Measurements from ENCODE around the gene ARHGAP9.
"Not testable (repeated sequence)": the region's sequence is repeated elsewhere in the genome, so short reads cannot be mapped to it uniquely, and the experiment has no call there.

Gene ARHGAP9

GRCh38 chr12:57495051-57495701 lies 15.5 kb upstream of the ARHGAP9 start:
- not testable (repeated sequence) for DNase-seq (ENCODE audit: low read depth, low spot score)

- DNase-seq (ENCODE audit: low read depth, low spot score): no peak
Measured at GRCh38 chr12:57491393-57492280, 12.0 kb upstream of the ARHGAP9 start.

DNA sequence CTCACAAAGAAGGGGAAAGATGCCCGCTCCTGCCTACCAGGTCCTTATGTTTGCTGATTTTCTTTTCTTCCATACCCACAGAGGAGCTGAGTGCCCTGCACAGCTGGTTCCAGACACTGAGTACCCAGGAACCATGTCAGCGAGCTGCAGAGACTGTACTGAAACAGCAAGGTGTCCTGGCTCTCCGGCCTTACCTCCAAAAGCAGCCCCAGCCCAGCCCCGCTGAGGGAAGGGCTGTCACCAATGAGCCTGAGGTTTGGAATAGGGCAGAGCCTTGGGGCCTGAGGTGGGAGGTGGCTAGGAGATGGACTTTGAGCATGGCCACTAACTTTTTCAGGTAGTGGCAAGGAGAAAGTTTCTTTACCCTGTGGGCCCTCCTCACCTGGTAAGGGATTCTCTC lies 10.5 kb upstream of the ARHGAP9 start:
- no peak for DNase-seq (ENCODE audit: low read depth, low spot score)

- DNase-seq (ENCODE audit: low read depth, low spot score): no peak
Measured at GRCh38 chr12:57489157-57489641, 9.5 kb upstream of the ARHGAP9 start.

DNA sequence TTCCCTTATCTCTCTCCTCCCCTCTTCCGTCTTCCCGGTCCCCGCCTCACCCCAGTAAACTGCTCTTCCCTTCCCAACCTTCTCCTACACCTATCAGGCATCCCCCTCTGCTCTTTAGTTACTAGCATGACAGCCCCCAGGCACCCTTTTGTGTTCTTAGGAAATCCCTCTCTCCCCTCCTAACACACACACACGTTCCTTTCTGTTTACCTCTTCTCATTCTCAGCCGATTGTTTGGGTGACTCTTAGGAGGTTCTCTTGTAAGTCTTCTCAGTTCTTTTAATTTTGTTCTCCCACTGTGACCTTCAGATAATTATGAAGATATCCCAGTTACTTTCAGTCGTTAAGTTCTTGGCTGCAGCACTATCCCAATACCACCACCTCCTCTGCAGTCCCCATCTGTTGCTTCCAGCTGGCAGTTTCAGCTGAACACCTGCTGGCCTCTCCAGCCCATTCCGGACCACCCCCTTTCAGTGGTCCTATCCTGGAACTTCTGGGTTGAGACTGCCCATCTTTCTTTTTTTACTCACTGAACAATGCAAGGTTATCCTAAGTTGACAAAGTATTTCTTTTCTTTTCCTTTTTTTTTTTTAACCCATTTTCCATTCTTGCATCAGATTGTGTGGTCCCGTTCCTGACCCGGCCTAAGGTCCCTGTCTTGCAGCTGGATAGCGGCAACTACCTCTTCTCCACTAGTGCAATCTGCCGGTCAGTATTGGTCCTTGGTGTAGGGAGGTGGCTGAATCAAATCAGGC lies 8.9 kb upstream of the ARHGAP9 start:
- DNase-seq (ENCODE audit: low read depth, low spot score): no peak

DNA sequence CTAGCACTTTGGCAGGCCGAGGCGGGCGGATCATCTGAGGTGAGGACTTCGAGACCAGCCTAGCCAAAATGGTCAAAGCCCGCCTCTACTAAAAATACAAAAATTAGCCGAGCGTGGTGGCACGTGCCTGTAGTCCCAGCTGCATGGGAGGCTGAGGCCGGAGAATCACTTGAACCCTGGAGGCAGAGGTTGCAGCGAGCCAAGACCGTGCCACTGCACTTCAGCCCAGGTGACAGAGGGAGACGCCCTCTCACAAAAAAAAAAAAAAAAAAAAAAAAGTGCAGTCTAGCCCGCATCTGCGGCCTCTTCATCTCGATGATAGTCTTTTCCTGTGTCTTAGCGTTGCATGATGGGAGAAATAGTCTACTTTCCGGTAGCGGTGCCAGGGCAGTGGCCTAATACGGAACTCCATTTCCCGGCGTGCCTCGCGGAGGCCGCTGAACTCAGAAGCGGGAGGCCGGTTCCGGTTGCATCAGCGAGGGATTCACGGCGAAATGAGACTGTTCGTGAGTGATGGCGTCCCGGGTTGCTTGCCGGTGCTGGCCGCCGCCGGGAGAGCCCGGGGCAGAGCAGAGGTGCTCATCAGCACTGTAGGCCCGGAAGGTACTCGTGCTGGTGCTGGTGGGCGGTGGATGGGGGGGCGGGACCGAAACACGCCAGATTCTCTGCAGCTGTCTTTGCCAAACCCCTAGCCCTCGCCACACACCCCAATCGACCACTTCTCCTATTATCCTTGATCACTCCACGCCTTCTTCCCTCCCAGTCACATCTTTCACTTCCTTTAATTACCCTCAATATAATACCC lies 8.1 kb upstream of the ARHGAP9 start, which contains the start of gene MARS1:
Gene MARS1, plus strand, starts transcription at position 472 of the 805 bp plus-strand sequence. Its CDS starts 23 bp downstream, at position 495.
- DNase-seq (ENCODE audit: low read depth, low spot score): peak; percentile 86

DNA sequence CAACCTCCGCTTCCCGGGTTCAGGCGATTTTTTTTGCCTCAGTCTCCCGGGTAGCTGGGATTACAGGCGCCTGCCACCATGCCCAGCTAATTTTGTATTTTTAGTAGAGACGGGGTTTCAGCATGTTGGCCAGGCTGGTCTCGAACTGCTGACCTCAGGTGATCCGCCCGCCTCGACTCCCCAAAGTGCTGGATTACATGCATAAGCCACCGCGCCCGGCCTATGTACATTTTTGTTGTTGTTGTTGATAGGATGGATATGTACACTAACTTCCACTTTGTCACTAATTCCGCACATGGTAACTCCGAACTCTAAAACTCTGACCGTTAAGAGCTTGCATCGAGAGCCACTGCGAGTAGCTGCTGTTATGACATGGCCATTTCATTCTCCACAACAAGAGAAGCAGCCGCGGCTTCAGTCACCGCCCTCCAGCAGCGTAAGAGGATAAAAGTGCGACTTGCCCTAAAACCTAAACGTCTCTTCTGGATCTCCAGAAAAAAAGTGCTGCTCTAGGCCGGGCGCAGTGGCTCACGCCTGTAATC lies 7.5 kb upstream of the ARHGAP9 start:
- no peak for DNase-seq (ENCODE audit: low read depth, low spot score)

DNA sequence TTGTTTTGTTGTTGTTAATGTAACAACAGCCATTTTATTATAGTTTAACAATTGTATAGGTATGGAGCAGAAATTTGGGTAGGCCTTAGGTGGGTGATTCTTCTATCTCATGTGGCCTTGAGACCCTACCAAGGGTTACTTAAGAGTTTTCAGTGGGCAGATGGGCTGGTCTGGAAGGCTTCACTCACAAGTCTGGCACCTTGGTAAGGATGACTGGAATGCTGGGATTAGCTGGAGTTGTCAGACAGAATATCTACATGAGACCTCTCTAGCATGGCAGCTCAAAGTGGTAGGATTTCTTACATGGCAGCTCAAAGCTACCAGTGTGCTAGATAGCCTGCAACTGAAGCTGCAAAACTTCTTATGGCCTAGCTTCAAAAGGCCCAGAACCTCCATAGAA lies 6.0 kb upstream of the ARHGAP9 start:
- DNase-seq (ENCODE audit: low read depth, low spot score): no peak

DNA sequence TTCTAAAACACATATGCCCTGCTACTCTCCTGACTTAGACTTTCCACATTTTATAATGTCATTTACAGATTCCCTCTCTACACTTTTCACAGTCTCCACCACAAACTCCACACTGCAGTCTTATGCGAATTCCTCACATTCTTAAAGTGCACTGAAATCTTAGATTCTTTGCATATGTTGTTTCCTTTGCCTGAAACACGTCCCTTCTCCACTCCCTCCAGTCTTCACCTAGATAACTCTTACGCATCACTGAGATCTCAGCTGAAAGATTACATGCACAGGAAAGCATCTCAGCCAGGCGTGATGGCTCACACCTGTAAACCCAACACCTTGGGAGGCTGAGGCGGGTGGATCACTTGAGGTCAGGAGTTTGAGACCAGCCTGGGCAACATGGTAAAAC lies 3.8 kb upstream of the ARHGAP9 start:
- DNase-seq (ENCODE audit: low read depth, low spot score): no peak

DNA sequence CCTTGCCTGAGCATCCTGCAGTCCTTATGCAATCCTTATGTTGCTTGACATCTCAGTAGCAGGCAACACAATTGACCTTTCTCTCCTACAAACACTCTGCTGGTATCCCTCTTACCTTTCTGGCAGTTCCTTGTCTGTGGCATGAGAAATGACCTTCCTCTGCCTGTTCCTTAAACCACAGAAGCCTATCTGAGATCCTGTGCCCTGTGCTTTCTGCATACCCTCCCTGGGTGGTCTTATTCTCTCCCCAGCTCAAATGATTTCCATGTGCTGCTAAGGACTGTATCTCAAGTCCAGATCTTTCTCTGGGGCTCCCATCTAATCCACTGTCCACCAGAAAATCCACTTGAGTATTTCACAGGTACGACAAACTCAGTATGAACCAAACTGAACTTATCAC lies 2.0 kb upstream of the ARHGAP9 start:
- DNase-seq (ENCODE audit: low read depth, low spot score): no peak

GRCh38 chr12:57479043-57479375 lies 657 bp downstream of the ARHGAP9 start:
- DNase-seq (ENCODE audit: low read depth, low spot score): no peak

GRCh38 chr12:57477710-57478681 lies 1.7 kb downstream of the ARHGAP9 start:
- DNase-seq (ENCODE audit: low read depth, low spot score): no peak

DNA sequence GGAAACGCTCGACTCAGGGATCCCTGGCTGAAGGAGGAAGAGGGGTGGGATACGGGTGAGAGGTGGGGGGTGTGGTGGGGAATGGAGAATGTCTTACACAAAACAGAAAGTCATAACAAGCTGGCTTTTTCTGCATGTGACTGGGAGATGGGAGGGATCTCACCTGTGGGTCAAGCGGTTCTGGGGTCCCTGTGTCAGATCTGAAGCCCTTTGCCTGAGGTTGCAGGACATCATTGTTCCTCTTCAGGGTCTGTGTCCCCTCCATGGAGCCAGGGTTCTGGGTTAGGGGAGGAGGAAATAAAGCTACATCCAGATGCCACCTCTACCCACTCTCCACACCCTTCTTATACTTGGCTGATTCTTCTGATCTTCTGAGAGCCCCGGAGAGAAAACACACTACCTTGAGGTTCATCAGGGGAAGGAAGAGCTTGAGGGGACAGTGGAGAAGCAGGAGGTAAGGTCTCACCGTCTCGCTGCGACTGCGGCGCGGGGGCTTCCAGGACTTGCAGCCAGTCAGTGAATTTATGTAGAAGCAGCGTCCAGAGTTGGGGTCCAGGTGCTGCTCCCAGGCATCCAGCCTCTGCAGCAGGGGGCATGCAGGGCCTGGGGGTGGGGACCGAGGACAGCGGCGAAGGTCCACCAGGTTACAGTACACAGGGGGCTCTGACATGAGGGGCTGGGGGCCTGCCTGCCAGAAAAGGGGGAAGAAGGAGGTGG lies 2.5 kb downstream of the ARHGAP9 start:
- DNase-seq (ENCODE audit: low read depth, low spot score): no peak

DNA sequence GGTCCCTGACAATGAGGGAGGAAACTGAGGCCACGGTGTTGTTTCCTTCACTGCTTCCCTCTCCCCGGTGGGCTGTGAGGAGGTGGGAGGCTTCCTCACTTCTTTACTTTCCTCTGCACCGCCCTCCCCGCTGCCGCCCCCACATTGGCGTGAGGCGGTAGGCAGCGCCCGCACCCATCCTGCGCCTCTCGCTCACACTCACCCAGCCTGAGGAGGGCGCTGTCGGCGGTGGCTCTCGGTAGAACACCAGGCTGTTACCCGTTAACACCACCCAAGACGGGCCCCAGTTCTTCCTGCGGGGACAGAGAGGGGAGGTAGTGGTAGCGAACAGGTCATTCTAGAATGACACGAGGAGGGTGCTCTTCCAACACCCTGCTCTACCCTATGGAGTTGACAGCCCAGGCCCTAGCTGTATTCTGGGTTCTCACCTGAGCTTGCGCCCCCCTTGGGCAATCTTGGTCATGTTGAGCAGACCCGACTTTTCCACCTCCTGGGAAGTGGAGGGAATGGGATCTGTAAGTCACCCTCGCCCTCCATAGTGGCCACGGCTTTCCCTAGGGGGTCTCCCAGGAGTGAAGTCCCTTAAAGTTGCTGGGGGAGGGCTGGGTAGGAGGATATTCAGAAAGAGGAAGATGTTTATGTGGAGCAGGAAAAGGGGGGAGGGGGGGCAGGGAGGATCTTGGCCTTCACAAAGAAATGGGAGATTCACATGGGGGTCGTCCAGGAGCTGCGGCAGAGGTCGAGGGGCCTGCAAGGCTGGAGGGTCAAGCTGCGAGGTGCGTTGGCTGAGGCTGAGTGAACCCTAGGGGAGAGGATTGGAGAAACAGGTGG lies 3.3 kb downstream of the ARHGAP9 start:
- DNase-seq (ENCODE audit: low read depth, low spot score): peak; percentile 57

- DNase-seq (ENCODE audit: low read depth, low spot score): no peak
Measured at GRCh38 chr12:57475271-57476161, 4.2 kb downstream of the ARHGAP9 start.

- no peak for DNase-seq (ENCODE audit: low read depth, low spot score)
Measured at GRCh38 chr12:57474862-57475261, 4.8 kb downstream of the ARHGAP9 start.

GRCh38 chr12:57474430-57474829 lies 5.2 kb downstream of the ARHGAP9 start:
- DNase-seq (ENCODE audit: low read depth, low spot score): no peak
